CD4-positive, alpha-beta memory T cell (primary cell): ENCODE results near the gene RCCD1. TPM values are rescaled to one million over a fixed set of nuclear protein-coding genes. Genes with fewer than 3 reads are reported as not detected.
"Not testable (repeated sequence)": the region's sequence is repeated elsewhere in the genome, so short reads cannot be mapped to it uniquely, and the experiment has no call there.

Experiments used
- CTCF ChIA-PET: fragments of 350-600 bp; sonication (Branson Sonifier 250); formaldehyde crosslinking; loops from one replicate; lab custom pipeline; 2021; ENCODE audit warnings: inconsistent platforms; ENCODE audit not compliant: partially characterized antibody; lab: Charles Lee
- POLR2A ChIA-PET: fragments of 350-600 bp; sonication (Branson Sonifier 250); formaldehyde crosslinking; loops from one replicate; lab custom pipeline; 2021; ENCODE audit not compliant: partially characterized antibody; lab: Charles Lee
- DNase-seq, 5 donors: peaks; one replicate each; pipeline versions ENCODE4 v3.0.0 to v3.0.0-alpha.2; 2020 to 2022; ENCODE audit warnings: mixed read lengths in 1 of 5
- H3K27ac ChIP-seq: one replicate; pipeline ENCODE4 v1.7.0; 2013; ENCODE audit warnings: low read depth, low read length
- H3K27me3 ChIP-seq: 2 replicates; pipeline ENCODE4 v1.7.0; 2013; ENCODE audit warnings: mild to moderate bottlenecking, low read length, moderate library complexity; ENCODE audit not compliant: insufficient read depth
- H3K36me3 ChIP-seq: 2 replicates; pipeline ENCODE4 v1.7.0; 2013; ENCODE audit warnings: mild to moderate bottlenecking, low read length, moderate library complexity; ENCODE audit not compliant: insufficient read depth
- H3K4me1 ChIP-seq: 2 replicates; pipeline ENCODE4 v1.7.0; 2013; ENCODE audit warnings: mild to moderate bottlenecking, low read length, moderate library complexity; ENCODE audit not compliant: insufficient read depth
- H3K4me3 ChIP-seq, 2 donors: one replicate each; pipeline ENCODE4 v1.7.0; 2013; ENCODE audit warnings: low read length in 2 of 2, mild to moderate bottlenecking in 1 of 2
- H3K9me3 ChIP-seq, 2 donors: one replicate each; pipeline ENCODE4 v1.7.0; 2013; ENCODE audit warnings: low read length in 2 of 2, control low read depth in 1 of 2; ENCODE audit not compliant: control insufficient read depth in 1 of 2
- H3K27ac Mint-ChIP-seq, 7 donors: one replicate each; pipeline ENCODE4 v1.8.0; 2020 to 2021; ENCODE audit warnings: mixed read lengths in 7 of 7, mild to moderate bottlenecking in 6 of 7, inconsistent platforms in 3 of 7, moderate library complexity in 3 of 7
- H3K27me3 Mint-ChIP-seq, 2 donors: one replicate each; pipeline ENCODE4 v1.8.0; 2020 to 2021; ENCODE audit warnings: mixed read lengths in 2 of 2
- H3K36me3 Mint-ChIP-seq, 2 donors: one replicate each; pipeline ENCODE4 v1.8.0; 2020 to 2021; ENCODE audit warnings: mixed read lengths in 2 of 2, inconsistent platforms in 1 of 2, mild to moderate bottlenecking in 1 of 2
- H3K4me1 Mint-ChIP-seq, 4 donors: one replicate each; pipeline ENCODE4 v1.8.0; 2020 to 2021; ENCODE audit warnings: mixed read lengths in 4 of 4, mild to moderate bottlenecking in 1 of 4
- H3K4me3 Mint-ChIP-seq, 8 donors: one replicate each; pipeline ENCODE4 v1.8.0; 2020 to 2021; ENCODE audit warnings: mixed read lengths in 8 of 8, mild to moderate bottlenecking in 7 of 8, moderate library complexity in 6 of 8, inconsistent platforms in 3 of 8
- H3K9me3 Mint-ChIP-seq, 8 donors: one replicate each; pipeline ENCODE4 v1.8.0; 2020 to 2021; ENCODE audit warnings: mixed read lengths in 8 of 8, mild to moderate bottlenecking in 5 of 8, inconsistent platforms in 3 of 8, moderate library complexity in 1 of 8
- intact Hi-C: fragments of 100-400 bp; cut with micrococcal nuclease; formaldehyde crosslinking; loops from one replicate; pipeline ENCODE4 v1.15.1; 2023
- polyA plus RNA-seq, 2 donors: library from polyadenylated mRNA; unstranded; fragments of 300-500 nt; fragmentation: Illumina TruSeq; gene quantifications; one replicate each; pipeline ENCODE4 v1.2.3, GENCODE V29; 2021
- total RNA-seq, 2 experiments: library from RNA; stranded (reverse); gene quantifications; one replicate each; pipeline ENCODE4 v1.2.3, GENCODE V29; 2021

RCCD1 gene
- total and polyA plus RNA-seq, 4 experiments from 2014 or later = 2.0 to 15.6 (median 9.3) TPM

GRCh38 chr15:90928106-90928505, 26.6 kb upstream of the RCCD1 start:
- Mint-ChIP-seq H3K36me3 (peaks cover 0 to 12% of the 10 kb centered on the region in 2 donors), H3K4me1 (peaks cover 17 to 43% (median 32%) of the 10 kb centered on the region in 4 donors), H3K4me3 (peak overlapping the region in 3 of 8 donors; percentile 5 to 65 (median 30)), H3K27ac (peak overlapping the region in 3 of 7 donors; percentile 36 to 87 (median 60))
- intact Hi-C loops, H3K27me3 Mint-ChIP-seq, H3K27me3 ChIP-seq, H3K4me3 ChIP-seq, H3K9me3 ChIP-seq, H3K9me3 Mint-ChIP-seq, H3K36me3 ChIP-seq, H3K27ac ChIP-seq, DNase-seq: not testable (repeated sequence)
- H3K4me1 ChIP-seq = peaks cover 29% of the 10 kb centered on the region
- POLR2A ChIA-PET = interaction anchor here (0.7 to 10.0 kb wide), 2 partner anchors 25 to 1893 kb away, joined by 3 to 315 read pairs; partner anchors contain the start of gene MAN2A2
- CTCF ChIA-PET = interaction anchor here (0.7 to 10.3 kb wide), 3 partner anchors 24 to 93 kb away, joined by 4 to 344 read pairs (median 155); partner anchors contain the start of genes MAN2A2 and RCCD1

- Mint-ChIP-seq H3K4me3 (peak overlapping the region; percentile 94 to 99 (median 98)), H3K27me3 (no peaks in the 10 kb centered on the region), H3K9me3 (no peaks in the 10 kb centered on the region), H3K36me3 (peaks cover 0 to 11% of the 10 kb centered on the region in 2 donors), H3K4me1 (peaks cover 22 to 53% (median 41%) of the 10 kb centered on the region in 4 donors), H3K27ac (peak overlapping the region; percentile 87 to 99 (median 99))
- peak overlapping the region; percentile 82 for H3K27ac ChIP-seq
- H3K27me3 ChIP-seq = no peaks in the 10 kb centered on the region
- peak in 1 of 5 donors; percentile 6 for DNase-seq
- H3K36me3 ChIP-seq = no peaks in the 10 kb centered on the region
- intact Hi-C loops = loop anchor here (1.0 to 10.0 kb wide), 3 partner anchors 545 to 928 kb away; partner anchors contain the start of gene GDPGP1
- ChIA-PET CTCF (interaction anchor here (7.3 to 10.3 kb wide), 3 partner anchors 16 to 27 kb away, joined by 112 to 344 read pairs (median 155); partner anchors contain the start of genes MAN2A2 and RCCD1), POLR2A (interaction anchor here (0.6 to 10.0 kb wide), 15 partner anchors 10 to 1952 kb away, joined by 3 to 315 read pairs (median 4); partner anchors contain the start of genes BLM, MAN2A2, PRC1 and RCCD1)
- peaks cover 40% of the 10 kb centered on the region for H3K4me1 ChIP-seq
- peak overlapping the region; percentile 42 to 95 for H3K4me3 ChIP-seq
- no peaks in the 10 kb centered on the region for H3K9me3 ChIP-seq
Measured at GRCh38 chr15:90929246-90930019, 25.3 kb upstream of the RCCD1 start.

- peaks cover 0 to 15% of the 10 kb centered on the region in 2 donors for H3K36me3 Mint-ChIP-seq
- peaks cover 0 to 1% (median 0%) of the 10 kb centered on the region in 8 donors for H3K9me3 Mint-ChIP-seq
- peaks cover 26 to 68% (median 46%) of the 10 kb centered on the region in 4 donors for H3K4me1 Mint-ChIP-seq
- no peaks in the 10 kb centered on the region for H3K27me3 Mint-ChIP-seq
- H3K27me3 ChIP-seq = no peaks in the 10 kb centered on the region
- H3K27ac Mint-ChIP-seq = peak overlapping the region; percentile 87 to 99 (median 99)
- H3K4me3 ChIP-seq = peak overlapping the region in 1 of 2 donors; percentile 95
- intact Hi-C loops = loop anchor here (1.0 to 10.0 kb wide), 3 partner anchors 544 to 926 kb away; partner anchors contain the start of gene GDPGP1
- POLR2A ChIA-PET = interaction anchor here (0.6 to 10.0 kb wide), 23 partner anchors 10 to 832 kb away, joined by 3 to 315 read pairs (median 7); partner anchors contain the start of genes BLM, CIB1, GDPGP1 and IQGAP1
- H3K4me1 ChIP-seq = peaks cover 50% of the 10 kb centered on the region
- peak overlapping the region; percentile 82 for H3K27ac ChIP-seq
- DNase-seq = no peak
- CTCF ChIA-PET = interaction anchor here (0.8 to 10.3 kb wide), 24 partner anchors 9 to 611 kb away, joined by 3 to 344 read pairs (median 6); partner anchors contain the start of genes BLM, MAN2A2, RCCD1 and VPS33B
- peak overlapping the region; percentile 94 to 99 (median 98) for H3K4me3 Mint-ChIP-seq
- no peaks in the 10 kb centered on the region for H3K36me3 ChIP-seq
- H3K9me3 ChIP-seq = no peaks in the 10 kb centered on the region
Measured at GRCh38 chr15:90930861-90931574, 23.7 kb upstream of the RCCD1 start.

- Mint-ChIP-seq H3K27me3 (no peaks in the 10 kb centered on the region), H3K4me1 (peaks cover 31 to 72% (median 51%) of the 10 kb centered on the region in 4 donors), H3K27ac (peak overlapping the region; percentile 87 to 99 (median 99)), H3K36me3 (peaks cover 0 to 18% of the 10 kb centered on the region in 2 donors), H3K4me3 (peak overlapping the region; percentile 94 to 99 (median 98)), H3K9me3 (peaks cover 0 to 6% (median 0%) of the 10 kb centered on the region in 8 donors)
- DNase-seq = no peak
- H3K36me3 ChIP-seq = no peaks in the 10 kb centered on the region
- intact Hi-C loops = loop anchor here (5.0 to 10.0 kb wide), 2 partner anchors 543 to 926 kb away; no protein-coding TSS in a partner anchor
- ChIA-PET CTCF (interaction anchor here (0.8 to 10.3 kb wide), 24 partner anchors 9 to 612 kb away, joined by 3 to 344 read pairs (median 6); partner anchors contain the start of genes BLM, MAN2A2, RCCD1 and VPS33B), POLR2A (interaction anchor here (0.5 to 10.0 kb wide), 24 partner anchors 10 to 832 kb away, joined by 3 to 315 read pairs (median 7); partner anchors contain the start of genes BLM, CIB1, GDPGP1 and IQGAP1)
- H3K9me3 ChIP-seq = no peaks in the 10 kb centered on the region
- peak overlapping the region; percentile 82 for H3K27ac ChIP-seq
- peak overlapping the region; percentile 95 to 96 for H3K4me3 ChIP-seq
- H3K27me3 ChIP-seq = no peaks in the 10 kb centered on the region
- H3K4me1 ChIP-seq = peaks cover 55% of the 10 kb centered on the region
Measured at GRCh38 chr15:90931575-90931827, 23.2 kb upstream of the RCCD1 start.

GRCh38 chr15:90931828-90932659, 22.6 kb upstream of the RCCD1 start, which contains the start of gene HDDC3:
TSS of gene HDDC3 (minus strand) at chr15:90932549. CDS start at chr15:90932540, 9 bp downstream.
- peak within 1 kb of the TSS; percentile 94 to 99 (median 98) for H3K4me3 Mint-ChIP-seq
- H3K36me3 Mint-ChIP-seq = peaks cover 0 to 21% of the 10 kb centered on the region in 2 donors
- H3K9me3 ChIP-seq = no peaks in the 10 kb centered on the region
- H3K9me3 Mint-ChIP-seq = peaks cover 0 to 6% (median 0%) of the 10 kb centered on the region in 8 donors
- peak within 1 kb of the TSS; percentile 82 for H3K27ac ChIP-seq
- peaks cover 35 to 77% (median 55%) of the 10 kb centered on the region in 4 donors for H3K4me1 Mint-ChIP-seq
- peak within 1 kb of the TSS; percentile 95 to 96 for H3K4me3 ChIP-seq
- H3K27me3 Mint-ChIP-seq = no peaks in the 10 kb centered on the region
- ChIA-PET CTCF (interaction anchor here (0.8 to 10.3 kb wide), 28 partner anchors 10 to 698 kb away, joined by 3 to 344 read pairs (median 6); partner anchors contain the start of genes BLM, CIB1, GDPGP1 and MAN2A2), POLR2A (interaction anchor here (0.5 to 10.0 kb wide), 28 partner anchors 9 to 833 kb away, joined by 3 to 315 read pairs (median 5); partner anchors contain the start of genes BLM, CIB1, GDPGP1 and IQGAP1)
- intact Hi-C loops = loop anchor here (5.0 to 10.0 kb wide), 2 partner anchors 543 to 925 kb away; no protein-coding TSS in a partner anchor
- DNase-seq = peak; percentile 86 to 93 (median 88)
- peaks cover 58% of the 10 kb centered on the region for H3K4me1 ChIP-seq
- H3K27me3 ChIP-seq = no peaks in the 10 kb centered on the region
- no peaks in the 10 kb centered on the region for H3K36me3 ChIP-seq
- peak within 1 kb of the TSS; percentile 87 to 99 (median 99) for H3K27ac Mint-ChIP-seq
